Trophoblast cell (in vitro differentiated cells and primary cell): ENCODE data around the gene SLC36A2.
"Not testable (repeated sequence)": the region's sequence is repeated elsewhere in the genome, so short reads cannot be mapped to it uniquely, and the experiment has no call there.

Source experiments
- DNase-seq, 2 donors: peaks; one replicate each; pipeline ENCODE4 v3.0.0-alpha.2; 2016
- H2AFZ ChIP-seq: 2 replicates; pipeline ENCODE4 v1.6.1; 2013; ENCODE audit warnings: low read length, moderate library complexity, mild to moderate bottlenecking; ENCODE audit not compliant: insufficient read depth, poor library complexity
- H2AK5ac ChIP-seq: 2 replicates; pipeline ENCODE4 v1.6.1; 2013; ENCODE audit warnings: mild to moderate bottlenecking, low read length
- H2BK120ac ChIP-seq: 2 replicates; pipeline ENCODE4 v1.6.1; 2013; ENCODE audit warnings: low read length, mild to moderate bottlenecking, moderate library complexity; ENCODE audit not compliant: insufficient read depth, poor library complexity
- H2BK12ac ChIP-seq: 2 replicates; pipeline ENCODE4 v1.6.1; 2013; ENCODE audit warnings: mild to moderate bottlenecking, low read length, moderate library complexity
- H2BK5ac ChIP-seq: 2 replicates; pipeline ENCODE4 v1.6.1; 2013; ENCODE audit warnings: low read length, low read depth, moderate library complexity, mild to moderate bottlenecking; ENCODE audit not compliant: poor library complexity
- H3K14ac ChIP-seq: 2 replicates; pipeline ENCODE4 v1.6.1; 2013; ENCODE audit warnings: mild to moderate bottlenecking, low read length
- H3K18ac ChIP-seq: 2 replicates; pipeline ENCODE4 v1.6.1; 2013; ENCODE audit warnings: mild to moderate bottlenecking, low read length
- H3K23ac ChIP-seq: 2 replicates; pipeline ENCODE4 v1.6.1; 2013; ENCODE audit warnings: low read length
- H3K27ac ChIP-seq: 2 replicates; pipeline ENCODE4 v1.5.1; 2013; ENCODE audit warnings: low read depth, mild to moderate bottlenecking, inconsistent platforms, low read length, moderate library complexity
- H3K27me3 ChIP-seq: 2 replicates; pipeline ENCODE4 v1.6.1; 2013; ENCODE audit warnings: inconsistent platforms, mild to moderate bottlenecking, low read length, moderate library complexity; ENCODE audit not compliant: insufficient read depth
- H3K36me3 ChIP-seq, 2 experiments: 1 replicate in 1 of 2; 2 replicates in 1 of 2; pipeline ENCODE4 v1.6.1; 2013; ENCODE audit warnings: low read length in 2 of 2, mild to moderate bottlenecking in 2 of 2, moderate library complexity in 1 of 2; ENCODE audit not compliant: insufficient read depth in 2 of 2, control insufficient read depth in 1 of 2
- H3K4ac ChIP-seq: 2 replicates; pipeline ENCODE4 v1.6.1; 2013; ENCODE audit warnings: low read depth, mild to moderate bottlenecking, low read length, moderate library complexity
- H3K4me1 ChIP-seq, 2 experiments: 1 replicate in 1 of 2; 2 replicates in 1 of 2; pipeline ENCODE4 v1.6.1; 2013; ENCODE audit warnings: low read length in 2 of 2, mild to moderate bottlenecking in 2 of 2, moderate library complexity in 1 of 2; ENCODE audit not compliant: insufficient read depth in 2 of 2, control insufficient read depth in 1 of 2
- H3K4me2 ChIP-seq: 2 replicates; pipeline ENCODE4 v1.6.1; 2013; ENCODE audit warnings: inconsistent platforms, mild to moderate bottlenecking, low read length, moderate library complexity
- H3K4me3 ChIP-seq: 2 replicates; pipeline ENCODE4 v1.5.1; 2013; ENCODE audit warnings: mild to moderate bottlenecking, low read depth, low read length, inconsistent platforms
- H3K79me1 ChIP-seq: one replicate; pipeline ENCODE4 v1.6.1; 2013; ENCODE audit warnings: low read length
- H3K79me2 ChIP-seq: 2 replicates; pipeline ENCODE4 v1.6.1; 2013; ENCODE audit warnings: low read length, mild to moderate bottlenecking; ENCODE audit not compliant: control insufficient read depth, insufficient read depth, poor library complexity
- H3K9ac ChIP-seq: 2 replicates; pipeline ENCODE4 v1.6.1; 2013; ENCODE audit warnings: mild to moderate bottlenecking, low read length
- H3K9me3 ChIP-seq: 2 replicates; pipeline ENCODE4 v1.6.1; 2013; ENCODE audit warnings: low read depth, mild to moderate bottlenecking, control low read depth, inconsistent platforms, low read length; ENCODE audit not compliant: insufficient read depth
- H4K12ac ChIP-seq: 2 replicates; pipeline ENCODE4 v1.6.1; 2013; ENCODE audit warnings: low read depth, mild to moderate bottlenecking, low read length, moderate library complexity
- H4K8ac ChIP-seq: 2 replicates; pipeline ENCODE4 v1.6.1; 2013; ENCODE audit warnings: low read depth, mild to moderate bottlenecking, low read length, moderate library complexity
- H4K91ac ChIP-seq: one replicate; pipeline ENCODE4 v1.6.1; 2013; ENCODE audit warnings: low read depth, mild to moderate bottlenecking, low read length, moderate library complexity
- WGBS: extraction: QIAGEN DNeasy Blood & Tissue Kit; methylation state at CpG from one replicate; pipeline ENCODE4 v1.1.7; 2013; ENCODE audit warnings: missing lambda C conversion rate; ENCODE audit not compliant: insufficient read length, insufficient coverage; ENCODE audit errors: extremely low coverage; 5-methylcytosine and 5-hydroxymethylcytosine counted together

Gene SLC36A2

DNA sequence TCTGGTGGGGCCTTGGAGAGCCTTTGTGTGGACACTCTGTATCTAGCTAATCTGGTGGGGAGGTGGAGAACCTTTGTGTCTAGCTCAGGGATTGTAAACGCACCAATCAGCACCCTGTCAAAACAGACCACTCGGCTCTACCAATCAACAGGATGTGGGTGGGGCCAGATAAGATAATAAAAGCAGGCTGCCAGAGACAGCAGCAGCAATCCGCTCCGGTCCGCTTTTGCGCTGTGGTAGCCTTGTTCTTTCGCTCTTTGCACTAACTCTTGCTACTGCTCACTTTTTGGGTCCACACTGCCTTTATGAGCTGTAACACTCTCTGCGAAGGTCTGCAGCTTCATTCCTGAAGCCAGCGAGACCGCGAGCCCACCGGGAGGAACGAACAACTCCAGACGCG lies 37.5 kb downstream of the SLC36A2 start:
- not testable (repeated sequence) for H3K14ac ChIP-seq, H3K9me3 ChIP-seq, H3K23ac ChIP-seq, H3K4me3 ChIP-seq, H3K27me3 ChIP-seq, H3K4ac ChIP-seq, H4K91ac ChIP-seq, H4K12ac ChIP-seq, H3K4me1 ChIP-seq, DNase-seq, H3K79me1 ChIP-seq, H3K36me3 ChIP-seq, H3K27ac ChIP-seq, H3K18ac ChIP-seq, H3K79me2 ChIP-seq, H2AK5ac ChIP-seq, H2BK120ac ChIP-seq, H2BK5ac ChIP-seq, H4K8ac ChIP-seq, H2BK12ac ChIP-seq, H3K9ac ChIP-seq, H3K4me2 ChIP-seq, H2AFZ ChIP-seq
- no CpG with 5 or more reads among the region's 15 CpGs for WGBS

DNA sequence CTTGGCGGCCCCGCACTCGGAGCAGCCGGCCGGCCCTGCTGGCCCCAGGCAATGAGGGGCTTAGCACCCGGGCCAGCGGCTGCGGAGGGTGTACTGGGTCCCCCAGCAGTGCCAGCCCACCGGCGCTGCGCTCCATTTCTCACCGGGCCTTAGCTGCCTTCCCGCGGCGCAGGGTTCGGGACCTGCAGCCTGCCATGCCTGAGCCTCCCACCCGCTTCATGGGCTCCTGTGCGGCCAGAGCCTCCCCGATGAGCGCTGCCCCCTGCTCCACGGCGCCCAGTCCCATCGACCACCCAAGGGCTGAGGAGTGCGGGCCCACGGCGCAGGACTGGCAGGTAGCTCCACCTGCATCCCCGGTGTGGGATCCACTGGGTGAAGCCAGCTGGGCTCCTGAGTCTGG lies 38.1 kb downstream of the SLC36A2 start:
- not testable (repeated sequence) for H3K36me3 ChIP-seq, H3K4ac ChIP-seq, H3K4me2 ChIP-seq, H2BK5ac ChIP-seq, H3K9me3 ChIP-seq, H4K12ac ChIP-seq, H3K4me1 ChIP-seq, H2BK120ac ChIP-seq, H4K8ac ChIP-seq, H2BK12ac ChIP-seq, H3K18ac ChIP-seq, H3K27ac ChIP-seq, H3K79me1 ChIP-seq, H3K4me3 ChIP-seq, H2AK5ac ChIP-seq, H3K9ac ChIP-seq, H2AFZ ChIP-seq, H4K91ac ChIP-seq, H3K23ac ChIP-seq, H3K79me2 ChIP-seq, DNase-seq, H3K14ac ChIP-seq, H3K27me3 ChIP-seq
- no CpG with 5 or more reads among the region's 27 CpGs for WGBS

DNA sequence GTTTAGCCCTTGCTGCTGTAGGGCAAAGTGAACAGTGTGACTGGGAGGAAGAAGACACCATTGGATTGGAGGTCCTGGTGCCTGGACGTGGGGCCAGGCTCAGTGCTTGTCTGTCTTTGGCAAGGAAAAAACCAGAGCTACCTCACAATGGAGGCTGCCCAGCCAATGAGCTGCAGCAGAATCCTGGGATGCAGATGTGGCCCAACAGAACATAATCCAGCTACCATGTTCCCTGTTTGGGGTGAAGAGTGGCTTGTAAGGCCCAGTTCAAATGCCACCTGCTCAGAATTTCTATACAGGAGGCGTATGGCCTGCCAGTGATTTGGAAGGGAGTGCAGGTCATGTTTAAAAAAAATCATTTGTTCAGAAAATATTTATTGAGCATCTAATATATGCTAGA lies 43.7 kb downstream of the SLC36A2 start, which contains the start of gene SLC36A3:
Gene SLC36A3, minus strand, starts transcription at position 101 of the 400 bp plus-strand sequence. CDS start 412 bp downstream, outside the sequence.
- no peak within 1 kb of the TSS for H3K4me2 ChIP-seq
- no peak within 1 kb of the TSS for H3K23ac ChIP-seq
- H3K79me1 ChIP-seq: peaks cover 2% of the 10 kb centered on the region
- H3K36me3 ChIP-seq: no peaks in the 10 kb centered on the region
- no peak within 1 kb of the TSS for H4K8ac ChIP-seq
- no peaks in the 10 kb centered on the region for H3K9me3 ChIP-seq
- no peaks in the 10 kb centered on the region for H3K27me3 ChIP-seq
- H3K18ac ChIP-seq: no peak within 1 kb of the TSS
- no peak within 1 kb of the TSS for H3K9ac ChIP-seq
- no CpG with 5 or more reads among the region's 2 CpGs for WGBS
- no peak within 1 kb of the TSS for H2AK5ac ChIP-seq
- H3K4ac ChIP-seq: no peak within 1 kb of the TSS
- no peak within 1 kb of the TSS for H4K12ac ChIP-seq
- H2BK12ac ChIP-seq: peak within 1 kb of the TSS; percentile 18
- no peak within 1 kb of the TSS for H4K91ac ChIP-seq
- DNase-seq: no peak
- no peak within 1 kb of the TSS for H2BK120ac ChIP-seq
- no peak within 1 kb of the TSS for H3K27ac ChIP-seq
- H3K14ac ChIP-seq: no peak within 1 kb of the TSS
- H2BK5ac ChIP-seq: no peak within 1 kb of the TSS
- H2AFZ ChIP-seq: no peak within 1 kb of the TSS
- H3K79me2 ChIP-seq: no peaks in the 10 kb centered on the region
- H3K4me3 ChIP-seq: no peak within 1 kb of the TSS
- peaks cover 3 to 6% of the 10 kb centered on the region in 2 experiments for H3K4me1 ChIP-seq

DNA sequence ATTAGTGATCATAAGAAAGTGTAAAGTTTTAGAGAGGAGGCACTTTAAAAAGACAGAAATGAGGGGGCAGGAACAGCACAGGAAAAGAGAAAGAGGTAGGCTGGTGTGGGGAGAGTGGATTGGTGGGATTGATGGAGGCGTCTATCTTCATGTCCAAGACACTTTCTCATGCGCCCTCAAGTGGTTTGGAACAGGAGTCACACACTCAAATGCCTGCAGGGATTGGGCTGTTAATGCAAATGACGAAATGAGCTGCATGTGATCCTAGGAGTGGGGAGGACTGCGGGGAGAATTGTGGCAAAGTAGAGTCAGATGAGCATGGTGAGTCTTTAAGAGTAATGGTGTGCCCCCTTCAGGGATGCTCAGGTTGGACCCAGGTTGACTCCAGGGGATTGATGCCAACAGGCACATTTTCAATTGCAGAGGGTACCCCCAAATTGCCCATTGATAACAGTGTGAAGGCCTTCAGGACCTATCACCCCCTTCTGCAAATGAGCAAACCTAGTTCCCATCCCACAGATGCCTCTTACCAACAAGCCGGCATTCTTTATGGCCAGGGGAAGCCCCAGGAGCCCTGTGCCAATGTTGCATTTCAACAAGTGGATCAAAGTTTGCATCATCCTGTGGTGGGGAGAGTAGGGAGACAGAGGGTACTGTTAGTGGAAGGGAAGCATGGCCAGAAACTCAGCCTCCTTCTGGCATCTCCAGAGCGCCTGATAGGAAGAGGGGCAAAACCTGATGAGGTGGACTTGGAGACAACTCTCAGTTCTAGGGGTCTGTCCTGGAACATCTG lies 49.1 kb downstream of the SLC36A2 start:
- DNase-seq: no peak
- Histone ChIP-seq H3K18ac (no peak overlapping the region), H3K27me3 (no peaks in the 10 kb centered on the region), H3K4me3 (no peak overlapping the region), H4K91ac (no peak overlapping the region), H4K8ac (no peak overlapping the region), H3K9ac (no peak overlapping the region), H3K36me3 (no peaks in the 10 kb centered on the region), H3K4me2 (no peak overlapping the region), H3K9me3 (no peaks in the 10 kb centered on the region), H3K4ac (no peak overlapping the region), H3K4me1 (peaks cover 3 to 6% of the 10 kb centered on the region in 2 experiments), H3K27ac (no peak overlapping the region), H3K79me1 (peaks cover 2% of the 10 kb centered on the region), H3K14ac (no peak overlapping the region), H4K12ac (no peak overlapping the region), H3K23ac (no peak overlapping the region), H2AK5ac (no peak overlapping the region), H2AFZ (no peak overlapping the region), H2BK5ac (no peak overlapping the region), H2BK12ac (no peak overlapping the region), H2BK120ac (no peak overlapping the region), H3K79me2 (no peaks in the 10 kb centered on the region)
- WGBS: no CpG with 5 or more reads among the region's 6 CpGs
